NCI-H1417 (cell line): ENCODE data around the gene KIRREL3.

ENCODE experiments used
- DNase-seq, 3 experiments: peaks; one replicate each; lab custom pipeline; 2025; lab: John Stamatoyannopoulos, UW

Gene KIRREL3

DNA sequence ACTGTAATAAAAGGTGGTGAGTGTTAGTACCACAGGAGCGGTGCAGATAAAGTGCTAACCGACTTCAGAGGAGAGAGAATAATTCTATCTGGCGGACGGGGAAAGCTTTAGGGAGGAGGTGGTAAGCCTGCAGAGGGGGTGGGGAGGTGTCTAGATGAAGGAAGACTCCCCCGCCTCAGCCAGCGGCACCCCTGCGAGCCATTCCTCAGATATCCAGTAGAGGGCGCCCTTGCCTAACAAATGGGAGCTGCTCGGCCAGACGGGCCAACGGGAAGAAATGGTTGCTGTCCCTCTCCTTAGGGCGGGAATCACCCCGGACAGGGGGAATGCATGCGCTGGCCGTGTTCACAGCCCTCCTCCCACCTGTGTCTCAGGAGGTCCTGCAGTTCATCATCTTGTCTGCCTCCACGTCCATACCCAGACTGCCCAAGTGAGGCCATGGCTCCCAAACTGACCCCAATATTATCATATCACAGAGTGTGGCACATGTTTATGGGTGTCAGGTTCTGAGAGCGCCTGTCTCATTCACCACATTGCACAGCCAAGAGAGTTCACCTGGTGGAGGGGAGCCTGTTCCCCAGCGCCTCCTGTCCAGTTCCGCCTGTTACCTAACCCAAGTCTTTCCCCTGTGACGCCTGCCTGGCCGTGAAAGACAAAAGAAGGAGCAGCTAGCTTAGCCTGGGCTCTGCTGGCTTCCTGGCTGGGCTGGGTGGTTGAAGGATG is 559.6 kb downstream of the KIRREL3 start:
- DNase-seq: peak; percentile 81 to 91 (median 83)

GRCh38 chr11:126440276-126440675 is 560.3 kb downstream of the KIRREL3 start:
- DNase-seq: no peak

DNA sequence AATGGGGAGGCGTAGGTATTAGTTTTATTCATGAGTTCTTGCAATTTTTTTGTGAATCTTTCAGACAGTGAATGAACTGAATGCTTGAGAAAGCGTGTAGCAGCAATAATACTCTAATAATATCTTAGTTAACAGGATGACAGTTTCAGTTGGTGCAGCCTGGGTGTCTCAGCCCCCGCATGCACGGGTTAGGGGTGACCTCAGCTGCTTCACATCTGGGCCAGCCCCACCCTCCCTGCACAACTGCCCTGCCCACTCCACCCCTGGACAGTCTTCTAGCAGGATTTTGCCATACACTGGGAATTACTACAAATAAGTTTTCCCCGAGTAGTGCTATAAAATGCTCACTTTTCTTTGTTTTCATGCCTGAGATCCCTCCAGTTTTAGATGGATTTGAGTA is 561.9 kb downstream of the KIRREL3 start:
- DNase-seq: no peak

GRCh38 chr11:126438272-126438671 is 562.3 kb downstream of the KIRREL3 start:
- no peak for DNase-seq

- no peak for DNase-seq
Observed at GRCh38 chr11:126437731-126438130, 562.8 kb downstream of the KIRREL3 start.

DNA sequence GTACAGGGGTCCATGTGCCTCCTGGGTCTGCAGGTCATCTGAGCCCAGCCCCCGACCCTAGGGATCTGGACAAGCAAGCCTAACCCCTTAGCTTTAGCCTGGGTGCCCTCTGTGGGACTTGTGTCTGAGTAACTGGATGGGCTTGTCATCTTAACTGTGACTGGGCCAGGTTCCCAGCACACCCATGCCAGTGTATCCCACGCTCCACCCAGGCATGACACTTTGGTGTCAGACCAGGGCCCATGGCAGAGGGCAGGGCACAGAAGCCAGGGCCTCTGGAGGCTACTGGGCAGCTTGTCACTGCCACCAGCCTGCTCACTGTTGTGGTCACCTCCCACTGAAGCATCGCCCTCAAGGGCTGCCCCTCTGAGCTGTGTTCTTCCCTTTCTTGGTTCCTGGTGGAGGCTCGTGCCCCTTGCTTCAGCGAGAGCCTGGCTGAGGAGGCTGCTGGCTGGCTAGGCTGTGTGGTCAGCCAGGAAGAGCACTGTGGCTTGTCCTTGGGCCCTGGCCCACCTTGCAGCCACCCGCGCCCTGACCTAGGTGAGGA is 564.3 kb downstream of the KIRREL3 start:
- DNase-seq: no peak

DNA sequence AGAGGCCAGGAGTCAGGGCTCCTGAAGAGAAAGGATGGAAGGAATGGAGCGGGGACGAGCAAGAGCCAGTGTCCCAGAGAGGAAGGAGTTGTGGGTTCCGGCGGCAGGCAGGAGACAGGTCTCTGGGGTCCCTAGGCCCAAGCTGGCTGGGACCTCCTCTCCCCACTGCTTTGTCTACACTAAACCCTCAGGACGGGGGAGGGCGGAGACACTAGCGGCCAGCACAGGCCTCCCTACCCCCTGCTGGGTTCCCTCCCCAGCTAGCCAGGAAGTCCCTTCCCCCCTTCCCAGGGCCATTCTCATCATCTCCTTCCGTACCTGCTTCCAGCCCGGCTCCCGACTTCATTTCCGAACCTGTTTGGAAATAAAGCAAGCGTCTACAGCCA is 565.6 kb downstream of the KIRREL3 start:
- DNase-seq: no peak

DNA sequence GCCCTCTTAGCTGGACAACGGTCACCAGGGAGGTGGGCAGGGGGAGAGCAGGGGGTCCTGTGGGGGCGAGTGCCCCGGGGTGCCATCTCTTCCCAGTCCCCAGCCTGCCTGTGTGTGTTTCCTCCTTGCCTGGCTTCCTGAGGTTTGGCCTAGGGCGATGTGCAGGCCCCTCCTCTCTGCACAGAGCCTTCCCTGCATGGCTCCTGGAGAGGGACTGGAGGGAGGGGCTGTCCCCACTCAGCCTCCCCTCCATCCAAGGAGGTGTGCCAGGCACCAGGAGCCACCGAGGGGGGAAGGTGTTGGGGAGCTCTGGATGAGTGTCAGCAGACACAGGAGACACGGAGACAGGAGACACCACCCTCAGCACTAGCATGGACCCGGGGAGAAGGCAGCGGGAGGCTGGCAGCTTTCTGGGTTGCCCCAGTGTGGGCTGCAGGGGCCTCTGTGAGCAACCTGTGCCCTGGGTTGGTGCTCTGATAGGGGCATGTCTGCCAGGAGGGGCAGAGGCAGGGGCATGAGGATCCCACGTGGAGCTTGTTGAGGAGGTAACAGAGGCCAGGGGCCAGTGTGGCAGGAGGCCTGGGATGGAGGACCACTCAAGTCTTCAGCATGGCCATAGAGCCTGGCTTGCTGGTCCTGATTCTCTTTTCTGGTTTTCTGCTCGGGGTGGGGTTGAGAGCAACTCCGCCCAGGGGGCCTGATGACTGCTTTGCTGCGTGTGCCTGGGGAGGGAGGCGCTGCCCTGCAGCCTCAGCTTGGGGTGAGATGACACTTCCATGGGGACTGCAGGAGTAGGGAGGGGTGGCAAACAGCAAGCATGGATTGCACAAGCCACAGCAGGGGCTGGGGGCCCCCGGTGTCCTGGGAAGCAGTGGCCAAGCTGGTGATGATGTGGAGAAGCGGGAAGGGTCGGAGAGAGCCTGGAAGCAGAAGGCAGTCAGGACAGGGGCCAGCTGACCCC is 566.3 kb downstream of the KIRREL3 start:
- no peak for DNase-seq

DNA sequence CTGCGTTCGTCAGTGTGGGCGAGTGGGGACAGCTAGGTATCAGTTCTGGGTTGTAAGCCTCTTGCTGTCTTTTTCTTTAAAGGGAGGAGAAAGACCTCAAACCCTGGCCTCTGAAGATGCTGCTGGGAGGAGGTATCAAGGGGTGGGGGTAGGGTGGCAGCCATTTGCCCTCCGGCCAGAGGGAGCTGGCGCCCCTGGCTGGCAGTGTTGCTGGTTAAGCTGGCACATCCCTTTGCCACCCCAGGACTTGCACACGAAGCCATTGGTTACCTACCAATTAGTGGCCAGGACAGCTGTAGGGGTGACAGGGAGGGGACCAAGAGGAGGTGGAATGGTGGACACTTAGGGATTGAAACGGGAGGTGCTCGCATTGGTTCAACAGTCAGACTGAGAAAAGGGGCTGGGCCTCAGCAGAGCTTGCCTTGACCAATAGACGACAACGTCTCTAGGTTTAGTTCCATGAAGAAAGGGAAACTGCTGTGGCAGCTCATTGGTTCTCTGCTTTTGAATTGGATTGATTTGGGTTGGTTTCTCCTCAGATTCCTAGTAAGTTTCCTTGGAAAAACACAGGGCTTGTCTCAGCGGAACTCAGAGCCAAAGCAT is 567.2 kb downstream of the KIRREL3 start:
- no peak for DNase-seq

DNA sequence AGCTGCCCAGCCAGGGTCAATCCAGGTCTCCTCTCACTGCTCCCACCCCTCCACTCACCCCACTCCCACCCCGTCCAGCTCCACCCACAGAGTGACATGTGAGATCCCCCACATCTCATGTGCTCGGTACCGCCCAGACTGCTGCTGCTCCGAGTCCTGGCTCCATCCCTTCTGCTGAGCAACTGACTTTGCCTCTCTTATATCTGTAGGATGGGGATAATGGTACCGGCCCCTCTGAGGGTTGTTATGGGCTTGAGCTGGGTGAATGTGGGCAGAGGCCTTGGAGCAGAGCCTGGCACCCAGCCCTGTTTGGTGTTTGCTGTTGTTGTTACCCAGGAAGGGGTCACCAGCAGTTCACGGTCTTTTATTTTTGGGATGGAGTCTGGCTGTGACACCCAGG is 568.0 kb downstream of the KIRREL3 start:
- DNase-seq: no peak

GRCh38 chr11:126432065-126432461 is 568.5 kb downstream of the KIRREL3 start:
- no peak for DNase-seq

GRCh38 chr11:126431401-126432064 is 569.0 kb downstream of the KIRREL3 start:
- DNase-seq: no peak

- no peak for DNase-seq
Observed at GRCh38 chr11:126430581-126431335, 569.8 kb downstream of the KIRREL3 start.

- DNase-seq: no peak
Observed at GRCh38 chr11:126426820-126427749, 573.5 kb downstream of the KIRREL3 start.

DNA sequence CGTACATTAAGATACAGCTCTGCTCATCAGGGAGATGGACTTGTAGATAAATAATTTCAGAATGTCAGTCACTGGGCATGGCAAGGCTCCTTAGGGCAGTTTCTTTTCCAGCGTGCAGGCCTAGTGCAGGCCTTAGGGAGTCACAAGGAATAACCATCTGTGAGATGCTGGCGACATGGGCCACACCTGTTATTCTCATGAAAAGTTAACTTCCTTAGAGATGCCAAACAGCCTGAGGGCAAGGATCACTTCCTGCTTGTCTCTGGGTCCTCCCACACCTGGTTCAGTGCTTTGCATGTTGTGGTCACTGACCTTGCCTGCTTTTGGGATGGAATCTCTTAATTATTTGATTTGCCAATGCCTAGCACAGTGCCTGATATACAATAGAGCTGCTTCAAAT is 574.5 kb downstream of the KIRREL3 start:
- DNase-seq: no peak

DNA sequence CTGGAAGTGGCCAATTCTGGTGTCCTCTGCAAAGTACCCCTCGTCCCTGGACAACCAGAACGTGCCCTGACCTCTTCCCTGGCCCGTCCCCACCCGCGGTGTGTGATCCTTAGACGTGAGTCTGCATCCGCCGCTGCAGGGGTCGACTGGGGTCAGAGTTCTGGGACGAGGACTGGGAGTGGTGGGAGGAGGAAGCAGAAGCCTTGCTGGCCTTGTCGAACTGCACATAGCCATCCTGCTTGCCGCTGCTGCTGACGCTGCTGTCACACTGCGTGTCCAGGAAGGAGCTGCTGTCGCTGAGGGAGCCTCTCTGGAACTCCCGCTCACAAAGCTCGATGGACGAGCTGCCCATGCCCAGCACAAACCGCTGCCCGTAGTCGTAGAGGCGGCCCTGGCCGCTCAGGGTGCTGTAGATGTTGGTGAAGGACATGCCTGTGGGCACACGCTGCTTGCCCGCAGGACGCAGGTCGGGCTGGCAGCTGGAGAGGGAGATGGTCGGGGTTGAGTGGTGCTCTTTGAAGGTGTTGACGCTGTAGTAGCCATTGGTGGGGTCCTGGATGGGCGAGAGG is 576.0 kb downstream of the KIRREL3 start:
- no peak for DNase-seq

GRCh38 chr11:126423743-126424142 is 576.8 kb downstream of the KIRREL3 start:
- DNase-seq: no peak

DNA sequence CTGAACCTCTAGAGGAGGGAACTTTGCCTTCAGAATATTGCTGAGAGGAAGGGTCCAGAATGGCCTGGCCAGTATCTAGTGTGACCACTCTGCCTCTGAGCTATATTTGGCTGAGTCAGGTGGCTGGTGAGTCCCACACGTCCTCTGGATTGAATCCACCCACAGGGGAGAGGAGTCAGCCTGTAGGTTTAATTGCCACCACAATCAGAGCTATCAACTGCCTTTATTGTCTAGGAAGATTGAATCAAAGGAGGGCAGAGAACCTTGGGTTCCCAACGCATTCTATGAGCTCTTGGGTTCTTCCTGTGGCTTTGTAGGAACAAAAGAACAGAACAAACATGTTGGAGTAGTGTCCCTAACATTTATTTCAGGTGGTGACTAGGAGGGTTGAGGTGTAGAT is 577.4 kb downstream of the KIRREL3 start:
- no peak for DNase-seq

- no peak for DNase-seq
Observed at GRCh38 chr11:126422446-126422845, 578.1 kb downstream of the KIRREL3 start.

- DNase-seq: no peak
Observed at GRCh38 chr11:126421271-126421671, 579.3 kb downstream of the KIRREL3 start.
